GM21529 (cell line): ENCODE results near the gene MPL.
"Not testable (repeated sequence)": the region's sequence is repeated elsewhere in the genome, so short reads cannot be mapped to it uniquely, and the experiment has no call there.

ENCODE experiments used
- ATAC-seq: cut with Tn5 transposase; IDR thresholded peaks from one replicate; pipeline ENCODE4 v1.9.1; 2021; ENCODE audit not compliant: unreplicated experiment

MPL gene

DNA sequence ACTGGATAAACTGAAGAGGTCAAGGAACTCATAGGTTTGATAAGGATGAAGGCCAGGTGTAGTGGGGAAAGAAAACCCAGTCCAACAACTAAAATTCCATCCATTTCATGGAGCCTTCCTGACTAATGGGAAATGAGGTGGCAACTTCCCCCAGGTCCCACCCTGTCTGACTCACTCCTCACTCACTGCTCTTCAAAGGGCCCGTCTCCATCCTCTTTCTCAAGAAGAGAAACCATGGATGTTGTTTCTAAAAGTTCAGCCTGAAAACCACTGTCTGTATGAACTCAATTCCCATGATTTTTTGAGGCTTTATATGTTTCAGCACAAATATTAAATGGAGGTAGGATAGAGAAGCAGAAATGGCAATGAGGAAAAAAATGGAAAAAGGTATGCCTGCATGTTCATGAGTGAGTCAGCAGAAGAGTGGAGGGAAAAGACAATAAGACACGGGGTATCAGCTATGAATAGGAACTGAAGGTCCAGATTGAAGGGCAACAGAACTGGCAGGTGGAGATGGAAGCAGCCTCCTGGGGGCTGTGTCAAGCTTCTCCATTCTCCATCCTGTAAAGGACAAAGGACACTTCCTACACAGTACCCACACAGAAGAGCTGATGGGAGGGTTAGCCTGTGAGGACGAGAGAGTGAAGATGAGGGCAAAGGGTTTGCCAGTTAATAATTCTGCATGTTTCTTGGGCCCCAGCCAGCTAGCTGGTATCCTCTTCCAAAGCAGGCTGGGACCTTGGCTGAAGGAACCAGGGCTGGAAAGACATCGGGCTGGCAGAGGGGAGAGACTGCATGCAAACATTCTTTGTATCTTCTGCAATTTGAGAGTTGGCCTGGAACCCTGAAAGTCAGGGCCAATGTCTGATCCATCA, 35.7 kb downstream of the MPL start:
- ATAC-seq = no peak

- no peak for ATAC-seq
Observed at GRCh38 chr1:43376723-43377235, 39.2 kb downstream of the MPL start.

DNA sequence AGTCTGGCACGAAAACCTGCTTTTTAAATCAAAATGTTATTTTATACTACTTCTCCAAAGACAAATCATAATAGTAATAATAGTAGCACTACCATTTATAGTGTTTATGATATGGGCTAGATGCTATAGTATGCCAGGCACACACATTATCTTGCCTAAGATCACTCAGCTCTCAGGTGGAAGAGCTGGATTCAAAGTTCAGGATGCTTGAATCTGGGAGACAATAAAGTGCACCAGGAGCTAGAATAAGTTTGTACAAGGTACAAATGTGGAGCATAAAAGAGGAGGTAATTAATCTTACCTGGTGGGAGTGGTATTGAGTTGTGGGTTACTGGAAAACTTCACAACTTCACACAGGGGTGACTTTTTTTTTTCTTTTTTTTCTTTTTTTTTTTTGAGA, 40.2 kb downstream of the MPL start:
- no peak for ATAC-seq

DNA sequence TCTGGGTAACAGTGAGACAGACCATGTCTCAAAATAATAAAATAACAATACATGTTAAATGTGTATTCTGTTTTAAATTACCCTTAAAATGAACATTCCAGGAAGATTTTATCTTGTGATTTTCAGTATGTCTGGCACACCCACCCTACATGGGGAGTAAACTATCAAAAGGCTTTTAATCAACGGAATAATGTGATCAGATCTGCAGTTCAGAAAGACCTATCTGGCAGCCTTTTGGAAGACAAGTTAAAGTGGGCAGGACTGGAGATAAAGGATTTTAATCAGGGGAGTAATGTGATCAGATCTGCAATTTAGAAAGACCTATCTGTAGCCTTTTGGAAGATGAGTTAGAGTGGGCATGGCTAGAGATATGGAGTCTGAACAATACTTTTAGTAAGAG, 41.9 kb downstream of the MPL start:
- ATAC-seq = no peak

DNA sequence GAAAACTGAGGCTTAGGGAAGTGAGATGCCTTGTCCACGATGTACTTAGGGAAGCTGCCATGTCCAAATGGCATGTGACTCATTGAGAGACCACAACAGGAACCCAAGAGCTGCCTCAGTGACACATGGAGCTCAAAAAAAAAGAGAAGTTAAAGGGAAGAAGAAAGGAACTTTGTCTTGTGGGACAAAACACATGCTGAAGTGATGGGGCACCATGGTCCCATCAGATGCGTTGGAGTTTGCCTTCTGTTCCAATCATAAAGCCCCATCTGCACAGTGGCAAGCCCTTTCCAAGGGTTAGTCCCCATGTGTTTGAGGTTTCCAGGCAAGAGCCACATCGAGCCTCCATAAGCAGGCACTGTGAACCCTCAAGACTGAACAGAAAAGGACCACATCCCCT, 44.0 kb downstream of the MPL start:
- ATAC-seq = no peak

GRCh38 chr1:43382027-43382779, 44.6 kb downstream of the MPL start:
- no peak for ATAC-seq

- ATAC-seq = no peak
Observed at GRCh38 chr1:43383449-43383848, 45.8 kb downstream of the MPL start.

DNA sequence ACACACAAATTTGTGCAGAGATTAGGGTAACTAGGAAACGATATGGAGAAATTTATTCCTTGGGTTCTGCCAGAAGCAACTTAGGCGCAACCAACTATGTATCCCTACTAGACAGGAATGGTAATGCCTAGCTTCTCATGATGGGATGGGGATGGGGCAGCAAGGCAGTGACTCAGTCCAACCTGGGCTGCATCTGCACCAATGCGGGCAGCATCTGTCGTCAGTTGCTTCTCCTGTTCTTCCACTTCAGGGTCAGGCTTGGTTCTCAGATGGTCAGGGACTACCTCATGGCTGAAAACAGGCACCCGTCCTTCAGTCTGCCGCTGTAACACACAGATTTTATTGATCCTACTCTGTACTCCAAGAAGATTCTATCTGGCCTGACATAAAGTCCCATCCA, 49.1 kb downstream of the MPL start:
- no peak for ATAC-seq

GRCh38 chr1:43387976-43388599, 50.5 kb downstream of the MPL start:
- ATAC-seq = no peak

DNA sequence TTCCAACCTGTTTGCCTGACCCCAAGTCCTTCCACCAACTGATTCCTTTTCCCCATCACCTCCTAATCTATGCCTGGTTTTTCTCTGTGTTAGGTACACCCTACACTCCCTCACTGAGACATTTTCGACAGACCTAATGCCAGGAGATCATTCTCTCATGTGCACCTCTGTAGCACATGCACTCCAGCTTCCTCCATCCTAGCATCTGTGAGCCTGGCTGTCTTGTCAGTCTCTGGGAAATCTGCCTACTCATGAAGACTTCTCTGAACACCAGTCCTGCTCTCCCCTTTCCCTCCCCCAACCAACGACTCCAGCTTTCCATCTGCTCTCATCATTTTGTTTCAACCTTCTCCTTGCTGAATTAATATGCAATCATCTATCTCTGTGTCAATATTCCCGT, 51.0 kb downstream of the MPL start:
- ATAC-seq = no peak

GRCh38 chr1:43389326-43390313, 52.0 kb downstream of the MPL start, which contains the start of the genes MED8 and SZT2:
TSS of gene MED8 (minus strand) at chr1:43389800. CDS start at chr1:43389764, 36 bp downstream.
TSS of gene SZT2 (plus strand) at chr1:43389899. CDS start at chr1:43389969, 70 bp downstream.
- ATAC-seq = peak; percentile 95

- ATAC-seq = no peak
Observed at GRCh38 chr1:43392702-43393101, 55.1 kb downstream of the MPL start.

- ATAC-seq = no peak
Observed at GRCh38 chr1:43395523-43395922, 57.9 kb downstream of the MPL start.

- ATAC-seq = no peak
Observed at GRCh38 chr1:43396059-43396458, 58.4 kb downstream of the MPL start.

DNA sequence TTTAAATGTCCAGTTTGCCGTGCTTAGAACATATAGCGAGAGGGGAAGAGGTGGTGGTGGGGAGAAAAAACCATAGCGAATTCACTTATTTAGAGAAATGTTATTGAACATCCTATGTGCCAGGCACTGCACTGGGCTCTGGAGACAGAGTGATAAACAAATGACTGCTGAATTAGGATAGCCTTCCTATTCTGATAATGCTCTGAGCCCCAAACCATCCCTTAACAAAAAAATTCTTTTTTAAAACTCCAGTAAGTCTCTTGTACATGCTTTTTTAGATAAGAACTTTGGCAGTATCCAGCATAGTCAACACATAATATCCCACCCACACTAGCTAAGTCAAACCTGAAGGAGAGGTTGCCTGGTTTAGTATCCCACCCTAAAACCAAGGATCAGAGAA, 60.6 kb downstream of the MPL start:
- ATAC-seq = no peak

DNA sequence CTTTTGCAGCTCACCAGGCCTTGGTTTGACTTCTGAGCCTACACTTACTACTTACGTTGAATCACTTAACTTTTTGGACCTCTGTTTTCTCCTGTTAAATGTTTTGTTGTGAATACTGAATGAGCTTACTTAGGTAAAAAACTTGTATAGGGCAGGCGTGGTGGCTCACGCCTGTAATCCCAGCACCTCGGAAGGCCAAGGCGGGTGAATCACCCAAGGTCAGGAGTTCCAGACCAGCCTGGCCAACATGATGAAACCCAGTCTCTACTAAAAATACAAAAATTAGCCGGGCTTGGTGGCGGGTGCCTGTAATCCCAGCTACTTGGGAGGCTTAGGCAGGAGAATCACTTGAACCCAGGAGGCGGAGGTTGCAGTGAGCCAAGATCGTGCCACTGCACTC, 62.8 kb downstream of the MPL start:
- ATAC-seq = not testable (repeated sequence)

DNA sequence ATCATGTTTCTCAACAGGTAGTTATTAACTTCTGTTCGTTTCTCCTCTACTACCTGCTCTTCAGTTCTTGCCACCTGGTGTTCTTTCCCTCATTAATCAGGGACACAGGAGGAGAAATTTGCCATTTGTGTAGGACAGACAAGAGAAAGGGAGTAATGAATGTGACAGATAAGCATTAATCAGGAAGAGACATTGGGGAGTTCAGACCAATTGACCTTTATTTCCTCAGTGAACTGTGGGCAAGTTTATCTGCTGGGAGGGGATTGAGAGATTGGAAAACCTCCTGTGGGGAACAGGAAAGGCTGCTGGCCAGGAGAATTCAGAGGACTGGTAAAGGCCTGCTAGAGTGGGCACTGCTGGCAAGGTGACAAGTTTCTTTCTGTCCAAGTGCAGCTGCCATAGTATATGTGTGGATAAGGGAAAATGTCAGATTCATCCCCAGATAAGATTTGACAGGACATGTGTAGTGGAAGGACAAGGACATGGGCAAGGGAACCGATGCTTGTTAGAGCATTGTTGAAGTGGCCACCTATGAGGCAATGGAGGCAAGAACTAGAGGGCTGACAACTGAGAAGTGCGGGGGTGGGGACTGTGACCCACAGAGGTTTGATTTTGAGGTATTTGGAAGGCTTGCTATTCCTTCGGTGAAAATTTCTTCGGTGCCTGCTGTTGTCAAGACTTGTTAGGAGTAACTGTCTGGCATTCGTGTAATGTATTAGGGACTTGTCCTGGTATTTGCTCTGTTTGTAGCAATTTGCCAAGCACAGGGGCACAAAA, 64.7 kb downstream of the MPL start:
- no peak for ATAC-seq
